ENCODE data around the gene VWA5B1.

The VWA5B1 gene

GRCh38 chr1:20311289-20311688, 20.6 kb downstream of the VWA5B1 start:
- Histone ChIP-seq H3K4me3 (ENCODE audit: low read length) (no peak overlapping the region), H3K9me3 (ENCODE audit: control insufficient read depth, low read depth, low read length) (no peaks in the 10 kb centered on the region), H3K27ac (ENCODE audit: low read length) (no peak overlapping the region), H3K9ac (ENCODE audit: low read length) (no peak overlapping the region), H3K4me1 (ENCODE audit: control insufficient read depth, low read depth, low read length) (no peaks in the 10 kb centered on the region), H3K27me3 (ENCODE audit: control insufficient read depth, insufficient read depth, low read length) (no peaks in the 10 kb centered on the region), H3K36me3 (ENCODE audit: control insufficient read depth, low read depth, low read length) (no peaks in the 10 kb centered on the region)

- H3K27ac ChIP-seq (ENCODE audit: low read length): no peak overlapping the region
- H3K9ac ChIP-seq (ENCODE audit: low read length): no peak overlapping the region
- H3K27me3 ChIP-seq (ENCODE audit: control insufficient read depth, insufficient read depth, low read length): no peaks in the 10 kb centered on the region
- H3K4me3 ChIP-seq (ENCODE audit: low read length): no peak overlapping the region
- H3K4me1 ChIP-seq (ENCODE audit: control insufficient read depth, low read depth, low read length): no peaks in the 10 kb centered on the region
- H3K9me3 ChIP-seq (ENCODE audit: control insufficient read depth, low read depth, low read length): no peaks in the 10 kb centered on the region
- H3K36me3 ChIP-seq (ENCODE audit: control insufficient read depth, low read depth, low read length): no peaks in the 10 kb centered on the region
These were observed 21.6 kb downstream of the VWA5B1 start for GRCh38 chr1:20312310-20312709.

GRCh38 chr1:20312818-20313217, 22.1 kb downstream of the VWA5B1 start:
- Histone ChIP-seq H3K27ac (ENCODE audit: low read length) (no peak overlapping the region), H3K4me1 (ENCODE audit: control insufficient read depth, low read depth, low read length) (no peaks in the 10 kb centered on the region), H3K27me3 (ENCODE audit: control insufficient read depth, insufficient read depth, low read length) (no peaks in the 10 kb centered on the region), H3K4me3 (ENCODE audit: low read length) (no peak overlapping the region), H3K9me3 (ENCODE audit: control insufficient read depth, low read depth, low read length) (no peaks in the 10 kb centered on the region), H3K36me3 (ENCODE audit: control insufficient read depth, low read depth, low read length) (no peaks in the 10 kb centered on the region), H3K9ac (ENCODE audit: low read length) (no peak overlapping the region)

- Histone ChIP-seq H3K4me3 (ENCODE audit: low read length) (no peak overlapping the region), H3K9me3 (ENCODE audit: control insufficient read depth, low read depth, low read length) (no peaks in the 10 kb centered on the region), H3K27ac (ENCODE audit: low read length) (no peak overlapping the region), H3K4me1 (ENCODE audit: control insufficient read depth, low read depth, low read length) (no peaks in the 10 kb centered on the region), H3K9ac (ENCODE audit: low read length) (no peak overlapping the region), H3K36me3 (ENCODE audit: control insufficient read depth, low read depth, low read length) (no peaks in the 10 kb centered on the region), H3K27me3 (ENCODE audit: control insufficient read depth, insufficient read depth, low read length) (no peaks in the 10 kb centered on the region)
These were observed 26.8 kb downstream of the VWA5B1 start for GRCh38 chr1:20317471-20317870.

- Histone ChIP-seq H3K4me3 (ENCODE audit: low read length) (no peak overlapping the region), H3K9ac (ENCODE audit: low read length) (no peak overlapping the region), H3K9me3 (ENCODE audit: control insufficient read depth, low read depth, low read length) (no peaks in the 10 kb centered on the region), H3K27me3 (ENCODE audit: control insufficient read depth, insufficient read depth, low read length) (no peaks in the 10 kb centered on the region), H3K36me3 (ENCODE audit: control insufficient read depth, low read depth, low read length) (no peaks in the 10 kb centered on the region), H3K27ac (ENCODE audit: low read length) (no peak overlapping the region), H3K4me1 (ENCODE audit: control insufficient read depth, low read depth, low read length) (no peaks in the 10 kb centered on the region)
These were observed 27.8 kb downstream of the VWA5B1 start for GRCh38 chr1:20318521-20318920.

GRCh38 chr1:20318971-20319370, 28.3 kb downstream of the VWA5B1 start:
- no peaks in the 10 kb centered on the region for H3K4me1 ChIP-seq (ENCODE audit: control insufficient read depth, low read depth, low read length)
- H3K4me3 ChIP-seq (ENCODE audit: low read length): no peak overlapping the region
- no peak overlapping the region for H3K27ac ChIP-seq (ENCODE audit: low read length)
- no peaks in the 10 kb centered on the region for H3K36me3 ChIP-seq (ENCODE audit: control insufficient read depth, low read depth, low read length)
- no peaks in the 10 kb centered on the region for H3K27me3 ChIP-seq (ENCODE audit: control insufficient read depth, insufficient read depth, low read length)
- H3K9me3 ChIP-seq (ENCODE audit: control insufficient read depth, low read depth, low read length): no peaks in the 10 kb centered on the region
- H3K9ac ChIP-seq (ENCODE audit: low read length): no peak overlapping the region

GRCh38 chr1:20319456-20320220, 29.0 kb downstream of the VWA5B1 start:
- H3K9me3 ChIP-seq (ENCODE audit: control insufficient read depth, low read depth, low read length): no peaks in the 10 kb centered on the region
- no peaks in the 10 kb centered on the region for H3K27me3 ChIP-seq (ENCODE audit: control insufficient read depth, insufficient read depth, low read length)
- no peak overlapping the region for H3K9ac ChIP-seq (ENCODE audit: low read length)
- H3K36me3 ChIP-seq (ENCODE audit: control insufficient read depth, low read depth, low read length): no peaks in the 10 kb centered on the region
- H3K4me1 ChIP-seq (ENCODE audit: control insufficient read depth, low read depth, low read length): no peaks in the 10 kb centered on the region
- H3K4me3 ChIP-seq (ENCODE audit: low read length): no peak overlapping the region
- H3K27ac ChIP-seq (ENCODE audit: low read length): no peak overlapping the region

GRCh38 chr1:20320704-20321103, 30.0 kb downstream of the VWA5B1 start:
- Histone ChIP-seq H3K4me3 (ENCODE audit: low read length) (no peak overlapping the region), H3K9ac (ENCODE audit: low read length) (no peak overlapping the region), H3K9me3 (ENCODE audit: control insufficient read depth, low read depth, low read length) (no peaks in the 10 kb centered on the region), H3K36me3 (ENCODE audit: control insufficient read depth, low read depth, low read length) (no peaks in the 10 kb centered on the region), H3K4me1 (ENCODE audit: control insufficient read depth, low read depth, low read length) (no peaks in the 10 kb centered on the region), H3K27me3 (ENCODE audit: control insufficient read depth, insufficient read depth, low read length) (no peaks in the 10 kb centered on the region), H3K27ac (ENCODE audit: low read length) (no peak overlapping the region)

GRCh38 chr1:20321573-20321972, 30.9 kb downstream of the VWA5B1 start:
- H3K9ac ChIP-seq (ENCODE audit: low read length): no peak overlapping the region
- peaks cover 3% of the 10 kb centered on the region for H3K4me1 ChIP-seq (ENCODE audit: control insufficient read depth, low read depth, low read length)
- no peaks in the 10 kb centered on the region for H3K27me3 ChIP-seq (ENCODE audit: control insufficient read depth, insufficient read depth, low read length)
- H3K27ac ChIP-seq (ENCODE audit: low read length): no peak overlapping the region
- no peaks in the 10 kb centered on the region for H3K9me3 ChIP-seq (ENCODE audit: control insufficient read depth, low read depth, low read length)
- no peak overlapping the region for H3K4me3 ChIP-seq (ENCODE audit: low read length)
- no peaks in the 10 kb centered on the region for H3K36me3 ChIP-seq (ENCODE audit: control insufficient read depth, low read depth, low read length)

GRCh38 chr1:20322081-20322824, 31.6 kb downstream of the VWA5B1 start:
- Histone ChIP-seq H3K36me3 (ENCODE audit: control insufficient read depth, low read depth, low read length) (no peaks in the 10 kb centered on the region), H3K4me3 (ENCODE audit: low read length) (no peak overlapping the region), H3K9ac (ENCODE audit: low read length) (no peak overlapping the region), H3K27ac (ENCODE audit: low read length) (no peak overlapping the region), H3K27me3 (ENCODE audit: control insufficient read depth, insufficient read depth, low read length) (no peaks in the 10 kb centered on the region), H3K9me3 (ENCODE audit: control insufficient read depth, low read depth, low read length) (no peaks in the 10 kb centered on the region), H3K4me1 (ENCODE audit: control insufficient read depth, low read depth, low read length) (peaks cover 3% of the 10 kb centered on the region)

- Histone ChIP-seq H3K9ac (ENCODE audit: low read length) (no peak overlapping the region), H3K9me3 (ENCODE audit: control insufficient read depth, low read depth, low read length) (no peaks in the 10 kb centered on the region), H3K36me3 (ENCODE audit: control insufficient read depth, low read depth, low read length) (no peaks in the 10 kb centered on the region), H3K27me3 (ENCODE audit: control insufficient read depth, insufficient read depth, low read length) (no peaks in the 10 kb centered on the region), H3K4me3 (ENCODE audit: low read length) (no peak overlapping the region), H3K4me1 (ENCODE audit: control insufficient read depth, low read depth, low read length) (peaks cover 3% of the 10 kb centered on the region), H3K27ac (ENCODE audit: low read length) (no peak overlapping the region)
These were observed 32.3 kb downstream of the VWA5B1 start for GRCh38 chr1:20322825-20323612.

Measured in iPS-18a (cell line).